Adrenal gland (tissue), 19 donors: ENCODE data around the gene EHMT2. TPM values are rescaled to one million over a fixed set of nuclear protein-coding genes. Genes with fewer than 3 reads are reported as not detected.

ENCODE experiments used
- DNase-seq, 7 donors: peaks; one replicate each; pipeline ENCODE4 v3.0.0-alpha.2; 2019 to 2020
- H3K27ac ChIP-seq, 5 donors: fragments of 200-600 bp; sonication (generic) in 4 of 5; 1 replicate in 3 of 5; 2 replicates in 2 of 5; pipeline versions ENCODE4 v1.5.1 to v1.8.0; 2016 to 2020; ENCODE audit warnings: mild to moderate bottlenecking in 1 of 5
- H3K27me3 ChIP-seq: fragments of 200-600 bp; 2 replicates; pipeline ENCODE4 v1.8.0; 2021
- H3K36me3 ChIP-seq, 2 donors: fragments of 200-600 bp; replicated peaks in 1 of 2; 1 replicate in 1 of 2; 2 replicates in 1 of 2; pipeline versions ENCODE4 v1.5.1 to v1.8.0; 2018 to 2022
- H3K4me1 ChIP-seq, 2 donors: fragments of 200-600 bp; replicated peaks in 1 of 2; 1 replicate in 1 of 2; 2 replicates in 1 of 2; pipeline versions ENCODE4 v1.5.1 to v1.8.0; 2018 to 2021
- H3K4me3 ChIP-seq, 4 donors: fragments of 200-600 bp; sonication (generic) in 3 of 4; one replicate each; pipeline ENCODE4 v1.5.1; 2016 to 2018
- H3K9me3 ChIP-seq, 3 donors: fragments of 200-600 bp; sonication (generic) in 1 of 3; replicated peaks in 1 of 3; 1 replicate in 2 of 3; 2 replicates in 1 of 3; pipeline versions ENCODE4 v1.5.1 to v1.8.0; 2016 to 2021
- POLR2A ChIP-seq, 2 donors: fragments of 450-650 bp; IDR thresholded peaks; one replicate each; pipeline ENCODE4 v1.6.1; 2017; ENCODE audit warnings: antibody characterized with exemption in 2 of 2, mild to moderate bottlenecking in 2 of 2, moderate library complexity in 1 of 2
- WGBS, 4 donors: extraction: QIAGEN DNeasy Blood & Tissue Kit in 2 of 4; methylation state at CpG; one replicate each; pipeline versions ENCODE4 v1.1.5 to v1.1.7; 2013 to 2017; 5-methylcytosine and 5-hydroxymethylcytosine counted together
- intact Hi-C, 2 donors: fragments of 100-400 bp; cut with DNase I; formaldehyde crosslinking; loops; one replicate each; pipeline versions ENCODE4 v1.14.1 to v1.15.0; 2022 to 2023
- long read RNA-seq, 10 donors: library from polyadenylated mRNA in 3 of 10; unstranded in 2 of 10; stranded (forward) in 1 of 10; transcript quantifications; one replicate each; pipeline ENCODE4 v2.0.0 and lab custom pipeline, GENCODE V29; 2021 to 2026
- polyA plus RNA-seq, 3 donors: library from polyadenylated mRNA; stranded (reverse); fragments of 200-250 nt in 2 of 3; fragments of 350-450 nt in 1 of 3; fragmentation: Illumina TruSeq in 1 of 3; extraction: RNeasy Lipid Tissue Mini Kit (QIAGEN cat#74804) in 1 of 3; gene quantifications; one replicate each; pipeline ENCODE4 v1.2.3, GENCODE V29; 2013 to 2014
- total RNA-seq, 9 donors: library from RNA; depleted of rRNA in 4 of 9; stranded (reverse); fragments of >200 nt in 4 of 9; fragments of 120-200 nt in 1 of 9; fragmentation: NEBNext Ultra II Directional in 1 of 9; extraction: Animal tissue kit (Norgen Biotek cat#: 25700) in 1 of 9; gene quantifications; one replicate each; pipeline versions ENCODE4 v1.1.0 to v1.2.4, GENCODE V29; 2013 to 2023
- TF ChIP-seq, protein P1 (sequence below), 6 experiments: fragments of 450-650 bp in 4 of 6; fragments of 200-600 bp in 2 of 6; sonication (generic) in 1 of 6; IDR thresholded peaks; 1 replicate in 5 of 6; 2 replicates in 1 of 6; pipeline versions ENCODE4 v1.5.1 to v1.8.0; 2016 to 2021; ENCODE audit warnings: antibody characterized with exemption in 6 of 6, mild to moderate bottlenecking in 2 of 6, moderate library complexity in 1 of 6
- donor health status: healthy with polysubstance abuse.
- donor health status: Bipolar disorder and iron deficiency.
- donor health status: DM: yes; HTN: yes; CAD: no.
- donor health status: DM: no; HTN: no; CAD: no.
- donor health status: DM: no; HTN: no; CAD: no.
- donor health status: DM: yes; HTN: yes; CAD: no.

Gene EHMT2
- total RNA-seq (10 to 100 TPM; 22.5 to 67.6 (median 43.1) TPM), polyA plus RNA-seq (100 to 1,000 TPM in 1 of 3 donors, 10 to 100 TPM in 2; 16.8 to 107 (median 59.4) TPM)
- long read RNA-seq, donor 1 = 0 reads
- long read RNA-seq, donor 2, partial matches to known transcripts = 0 of 4 reads
- long read RNA-seq, donor 2, other reads (novel, unspliced or antisense) = 0 of 4 reads
- long read RNA-seq, donor 3 = 0 reads
- long read RNA-seq, donor 4, partial matches to known transcripts = 9 of 10 reads
- long read RNA-seq, donor 4, other reads (novel, unspliced or antisense) = 0 of 10 reads
- long read RNA-seq, donor 5, full-length matches to known transcripts = 137 of 171 reads
- long read RNA-seq, donor 5, partial matches to known transcripts = 10 of 171 reads
- long read RNA-seq, donor 5, other reads (novel, unspliced or antisense) = 24 of 171 reads
- long read RNA-seq, donor 6, partial matches to known transcripts = 5 of 7 reads
- long read RNA-seq, donor 6, other reads (novel, unspliced or antisense) = 1 of 7 reads
- long read RNA-seq, donor 7 = 0 reads
- long read RNA-seq, donor 8, partial matches to known transcripts = 0 of 3 reads
- long read RNA-seq, donor 8, other reads (novel, unspliced or antisense) = 0 of 3 reads
- long read RNA-seq, donor 9, partial matches to known transcripts = 0 of 4 reads
- long read RNA-seq, donor 9, other reads (novel, unspliced or antisense) = 0 of 4 reads
- long read RNA-seq, donor 10, partial matches to known transcripts = 0 of 3 reads
- long read RNA-seq, donor 10, other reads (novel, unspliced or antisense) = 0 of 3 reads

GRCh38 chr6:31897612-31898382, at the start of gene EHMT2:
Gene EHMT2, minus strand, starts transcription at chr6:31897698. Its CDS starts 21 bp downstream, at chr6:31897677.
- intact Hi-C loops = no loop called here
- Histone ChIP-seq H3K4me1 (peaks cover 9 to 31% of the 10 kb centered on the region in 2 donors), H3K36me3 (peaks cover 0 to 30% of the 10 kb centered on the region in 2 donors), H3K27me3 (no peaks in the 10 kb centered on the region), H3K27ac (peak within 1 kb of the TSS; percentile 31 to 86 (median 70)), H3K4me3 (peak within 1 kb of the TSS; percentile 9 to 86 (median 70)), H3K9me3 (no peaks in the 10 kb centered on the region)
- peak in 1 of 2 donors; percentile 87 for TF ChIP-seq POLR2A (IDR thresholded peaks at IDR 0.05)
- TF ChIP-seq, protein P1, sequence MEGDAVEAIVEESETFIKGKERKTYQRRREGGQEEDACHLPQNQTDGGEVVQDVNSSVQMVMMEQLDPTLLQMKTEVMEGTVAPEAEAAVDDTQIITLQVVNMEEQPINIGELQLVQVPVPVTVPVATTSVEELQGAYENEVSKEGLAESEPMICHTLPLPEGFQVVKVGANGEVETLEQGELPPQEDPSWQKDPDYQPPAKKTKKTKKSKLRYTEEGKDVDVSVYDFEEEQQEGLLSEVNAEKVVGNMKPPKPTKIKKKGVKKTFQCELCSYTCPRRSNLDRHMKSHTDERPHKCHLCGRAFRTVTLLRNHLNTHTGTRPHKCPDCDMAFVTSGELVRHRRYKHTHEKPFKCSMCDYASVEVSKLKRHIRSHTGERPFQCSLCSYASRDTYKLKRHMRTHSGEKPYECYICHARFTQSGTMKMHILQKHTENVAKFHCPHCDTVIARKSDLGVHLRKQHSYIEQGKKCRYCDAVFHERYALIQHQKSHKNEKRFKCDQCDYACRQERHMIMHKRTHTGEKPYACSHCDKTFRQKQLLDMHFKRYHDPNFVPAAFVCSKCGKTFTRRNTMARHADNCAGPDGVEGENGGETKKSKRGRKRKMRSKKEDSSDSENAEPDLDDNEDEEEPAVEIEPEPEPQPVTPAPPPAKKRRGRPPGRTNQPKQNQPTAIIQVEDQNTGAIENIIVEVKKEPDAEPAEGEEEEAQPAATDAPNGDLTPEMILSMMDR (IDR thresholded peaks at IDR 0.05) = peak in 3 of 6 experiments; percentile 20 to 52 (median 25)
- DNase-seq = peak; percentile 80 to 91 (median 87)
- WGBS, 4 donors = 0 to 1% (median 0%) methylated on average over 20 to 49 of the region's 49 CpGs

DNA sequence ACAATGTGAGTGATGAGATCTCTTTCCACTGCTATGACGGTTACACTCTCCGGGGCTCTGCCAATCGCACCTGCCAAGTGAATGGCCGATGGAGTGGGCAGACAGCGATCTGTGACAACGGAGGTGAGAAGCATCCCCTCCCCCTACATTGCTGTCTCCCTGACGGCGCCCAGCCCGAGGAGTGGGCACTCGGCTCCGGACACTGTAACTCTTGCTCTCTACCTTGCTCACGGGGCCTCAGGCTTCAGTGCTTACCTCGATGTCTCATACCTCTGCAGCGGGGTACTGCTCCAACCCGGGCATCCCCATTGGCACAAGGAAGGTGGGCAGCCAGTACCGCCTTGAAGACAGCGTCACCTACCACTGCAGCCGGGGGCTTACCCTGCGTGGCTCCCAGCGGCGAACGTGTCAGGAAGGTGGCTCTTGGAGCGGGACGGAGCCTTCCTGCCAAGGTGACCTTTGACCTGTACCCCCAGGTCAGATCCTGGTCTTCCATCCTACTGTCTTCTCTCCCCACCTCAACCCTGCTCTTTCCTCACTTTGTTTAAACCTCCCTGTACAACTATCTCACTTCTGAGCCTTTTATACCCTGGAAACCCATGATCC, 49.7 kb upstream of the EHMT2 start:
- DNase-seq = no peak
- peak overlapping the region in 1 of 5 donors; percentile 94 for H3K27ac ChIP-seq

GRCh38 chr6:31946370-31946885, 48.9 kb upstream of the EHMT2 start:
- Histone ChIP-seq H3K9me3 (no peaks in the 10 kb centered on the region), H3K27ac (peak overlapping the region in 4 of 5 donors; percentile 58 to 94 (median 88)), H3K36me3 (peaks cover 0 to 4% of the 10 kb centered on the region in 2 donors), H3K27me3 (no peaks in the 10 kb centered on the region), H3K4me3 (peak overlapping the region in 1 of 4 donors; percentile 30), H3K4me1 (peaks cover 12 to 15% of the 10 kb centered on the region in 2 donors)
- TF ChIP-seq POLR2A (IDR thresholded peaks at IDR 0.05) = no peak
- TF ChIP-seq, protein P1 (IDR thresholded peaks at IDR 0.05) = no peak
- intact Hi-C loops = no loop called here
- no peak for DNase-seq
- WGBS, 4 donors = 78 to 88% (median 83%) methylated on average over 11 of the region's 11 CpGs

More for the DNA sequence above, 49.7 kb upstream of the EHMT2 start:
- WGBS, 4 donors = 75 to 86% (median 84%) methylated on average over 19 to 24 of the region's 24 CpGs
- TF ChIP-seq, protein P1 (IDR thresholded peaks at IDR 0.05) = no peak
- TF ChIP-seq POLR2A (IDR thresholded peaks at IDR 0.05) = no peak
- Histone ChIP-seq H3K36me3 (peaks cover 0 to 12% of the 10 kb centered on the region in 2 donors), H3K27me3 (no peaks in the 10 kb centered on the region), H3K4me3 (no peak overlapping the region), H3K4me1 (peaks cover 12 to 15% of the 10 kb centered on the region in 2 donors), H3K9me3 (no peaks in the 10 kb centered on the region)
- intact Hi-C loops = no loop called here
